Measurements from ENCODE around the gene THADA. TPM values are rescaled to one million over a fixed set of nuclear protein-coding genes. Genes with fewer than 3 reads are reported as not detected.

Gene THADA
- total RNA-seq, 1 donor from 2014 or later: 28.3 TPM

DNA sequence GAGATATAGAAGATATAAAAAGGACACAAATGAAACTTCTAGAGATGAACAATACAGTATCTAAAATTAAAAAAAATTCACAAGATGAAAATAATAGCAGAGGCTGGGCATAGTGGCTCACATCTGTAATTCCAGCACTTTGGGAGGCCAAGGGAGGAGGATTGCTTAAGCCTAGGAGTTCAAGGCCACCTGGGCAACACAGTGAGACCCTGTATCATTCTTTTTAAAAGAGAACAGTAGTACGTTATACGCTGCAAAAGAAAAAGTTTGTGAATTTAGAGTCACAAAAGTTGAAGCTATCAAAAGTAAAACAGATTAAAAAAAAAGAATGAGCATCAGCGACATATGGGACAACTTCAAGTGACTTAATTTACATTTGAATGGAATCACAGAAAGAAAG lies 287.9 kb downstream of the THADA start:
- no peaks in the 10 kb centered on the region for H3K27me3 Mint-ChIP-seq (ENCODE audit: unreplicated experiment)
- H3K4me3 Mint-ChIP-seq (ENCODE audit: unreplicated experiment): no peak overlapping the region
- TF ChIP-seq, protein P1, sequence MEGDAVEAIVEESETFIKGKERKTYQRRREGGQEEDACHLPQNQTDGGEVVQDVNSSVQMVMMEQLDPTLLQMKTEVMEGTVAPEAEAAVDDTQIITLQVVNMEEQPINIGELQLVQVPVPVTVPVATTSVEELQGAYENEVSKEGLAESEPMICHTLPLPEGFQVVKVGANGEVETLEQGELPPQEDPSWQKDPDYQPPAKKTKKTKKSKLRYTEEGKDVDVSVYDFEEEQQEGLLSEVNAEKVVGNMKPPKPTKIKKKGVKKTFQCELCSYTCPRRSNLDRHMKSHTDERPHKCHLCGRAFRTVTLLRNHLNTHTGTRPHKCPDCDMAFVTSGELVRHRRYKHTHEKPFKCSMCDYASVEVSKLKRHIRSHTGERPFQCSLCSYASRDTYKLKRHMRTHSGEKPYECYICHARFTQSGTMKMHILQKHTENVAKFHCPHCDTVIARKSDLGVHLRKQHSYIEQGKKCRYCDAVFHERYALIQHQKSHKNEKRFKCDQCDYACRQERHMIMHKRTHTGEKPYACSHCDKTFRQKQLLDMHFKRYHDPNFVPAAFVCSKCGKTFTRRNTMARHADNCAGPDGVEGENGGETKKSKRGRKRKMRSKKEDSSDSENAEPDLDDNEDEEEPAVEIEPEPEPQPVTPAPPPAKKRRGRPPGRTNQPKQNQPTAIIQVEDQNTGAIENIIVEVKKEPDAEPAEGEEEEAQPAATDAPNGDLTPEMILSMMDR (IDR thresholded peaks at IDR 0.05): no peak
- peaks cover 32% of the 10 kb centered on the region for H3K4me1 Mint-ChIP-seq (ENCODE audit: unreplicated experiment)
- H3K9me3 Mint-ChIP-seq (ENCODE audit: unreplicated experiment): no peaks in the 10 kb centered on the region
- H3K36me3 Mint-ChIP-seq (ENCODE audit: unreplicated experiment): peaks cover 4% of the 10 kb centered on the region
- no peak overlapping the region for H3K27ac Mint-ChIP-seq (ENCODE audit: unreplicated experiment)
- no peak for DNase-seq (ENCODE audit: extremely low spot score, unreplicated experiment)

DNA sequence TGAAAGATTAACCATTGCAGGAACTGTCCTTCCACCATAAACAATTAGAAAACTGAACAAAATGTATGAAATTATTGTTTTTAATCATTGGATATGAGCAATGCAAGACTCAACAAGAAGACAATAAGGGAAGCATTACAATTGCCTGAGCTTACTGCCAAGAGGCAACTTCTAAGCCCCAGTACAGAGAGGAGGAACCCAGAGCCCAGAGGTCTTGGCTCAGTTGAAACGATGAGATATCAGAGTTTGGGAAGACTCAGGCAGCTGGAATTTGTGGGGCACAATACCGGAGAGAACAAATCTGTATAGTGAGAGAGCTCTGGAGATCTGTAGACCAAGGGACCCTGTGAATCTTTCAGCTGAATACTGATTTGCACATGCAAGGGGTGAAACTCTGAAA lies 288.8 kb downstream of the THADA start:
- no peak overlapping the region for H3K27ac Mint-ChIP-seq (ENCODE audit: unreplicated experiment)
- TF ChIP-seq, protein P1 (IDR thresholded peaks at IDR 0.05): no peak
- no peak overlapping the region for H3K4me3 Mint-ChIP-seq (ENCODE audit: unreplicated experiment)
- DNase-seq (ENCODE audit: extremely low spot score, unreplicated experiment): no peak
- no peaks in the 10 kb centered on the region for H3K9me3 Mint-ChIP-seq (ENCODE audit: unreplicated experiment)
- peaks cover 28% of the 10 kb centered on the region for H3K4me1 Mint-ChIP-seq (ENCODE audit: unreplicated experiment)
- H3K27me3 Mint-ChIP-seq (ENCODE audit: unreplicated experiment): no peaks in the 10 kb centered on the region
- peaks cover 4% of the 10 kb centered on the region for H3K36me3 Mint-ChIP-seq (ENCODE audit: unreplicated experiment)

DNA sequence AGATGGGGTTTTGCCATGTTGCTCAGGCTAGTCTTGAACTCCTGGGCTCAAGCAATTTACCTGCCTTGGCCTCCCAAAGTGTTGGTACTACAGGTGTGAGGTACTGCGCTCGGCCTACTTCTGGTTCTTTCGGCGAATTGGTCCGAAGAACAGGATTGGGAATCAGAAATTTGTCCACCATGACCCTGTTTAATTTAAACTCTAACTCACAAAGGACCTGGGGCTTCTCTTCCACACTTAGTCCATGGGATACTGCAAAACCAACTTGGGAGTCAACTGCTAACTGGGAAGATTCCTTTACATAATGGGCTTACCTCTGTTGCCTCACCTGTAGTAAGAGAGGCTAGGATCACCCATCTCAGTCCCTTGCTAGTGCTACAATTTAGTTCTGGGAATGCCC lies 289.6 kb downstream of the THADA start:
- H3K36me3 Mint-ChIP-seq (ENCODE audit: unreplicated experiment): peaks cover 4% of the 10 kb centered on the region
- no peak for DNase-seq (ENCODE audit: extremely low spot score, unreplicated experiment)
- H3K4me1 Mint-ChIP-seq (ENCODE audit: unreplicated experiment): peaks cover 20% of the 10 kb centered on the region
- TF ChIP-seq, protein P1 (IDR thresholded peaks at IDR 0.05): no peak
- H3K9me3 Mint-ChIP-seq (ENCODE audit: unreplicated experiment): no peaks in the 10 kb centered on the region
- H3K27me3 Mint-ChIP-seq (ENCODE audit: unreplicated experiment): no peaks in the 10 kb centered on the region
- no peak overlapping the region for H3K27ac Mint-ChIP-seq (ENCODE audit: unreplicated experiment)
- no peak overlapping the region for H3K4me3 Mint-ChIP-seq (ENCODE audit: unreplicated experiment)

DNA sequence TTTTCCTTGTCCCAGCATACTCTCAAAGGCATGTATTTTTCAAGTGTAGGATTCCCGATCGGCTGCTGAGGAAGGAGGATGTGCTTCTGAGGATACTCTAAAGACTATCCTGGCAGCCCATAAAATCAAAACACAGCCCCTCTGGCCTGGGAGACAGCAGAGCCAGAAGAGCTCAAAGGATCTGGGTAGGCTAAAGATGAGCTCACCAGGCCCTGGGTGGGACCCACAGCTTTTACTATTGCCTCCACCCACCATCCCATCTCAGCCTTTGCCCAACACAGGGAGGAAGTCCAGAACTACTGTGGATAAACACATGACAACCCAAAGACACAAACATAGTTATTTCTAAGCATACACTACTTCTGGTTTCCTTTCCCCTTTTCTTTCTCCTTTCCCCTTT lies 290.3 kb downstream of the THADA start:
- Mint-ChIP-seq H3K9me3 (ENCODE audit: unreplicated experiment) (no peaks in the 10 kb centered on the region), H3K36me3 (ENCODE audit: unreplicated experiment) (peaks cover 4% of the 10 kb centered on the region), H3K27ac (ENCODE audit: unreplicated experiment) (no peak overlapping the region), H3K27me3 (ENCODE audit: unreplicated experiment) (no peaks in the 10 kb centered on the region), H3K4me1 (ENCODE audit: unreplicated experiment) (peaks cover 18% of the 10 kb centered on the region), H3K4me3 (ENCODE audit: unreplicated experiment) (no peak overlapping the region)
- DNase-seq (ENCODE audit: extremely low spot score, unreplicated experiment): no peak
- TF ChIP-seq, protein P1 (IDR thresholded peaks at IDR 0.05): no peak

DNA sequence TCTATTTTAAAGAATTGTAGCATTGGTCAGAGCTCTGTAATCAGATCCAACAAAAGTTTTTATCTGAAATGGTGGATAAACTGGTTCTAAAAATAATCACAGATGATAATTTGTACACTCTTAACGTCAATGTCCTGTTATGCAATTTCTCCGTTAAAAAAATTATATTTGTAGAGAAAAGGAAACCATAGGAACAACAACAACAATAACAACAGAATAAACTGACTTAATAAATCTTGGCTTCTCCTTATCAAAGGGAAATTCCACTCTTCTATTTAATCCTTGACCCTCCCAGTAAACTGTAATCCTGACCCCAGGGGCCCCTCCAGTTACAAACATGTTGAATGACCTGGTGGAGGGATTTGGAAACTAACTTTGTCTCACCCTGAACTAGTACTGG lies 290.8 kb downstream of the THADA start:
- H3K36me3 Mint-ChIP-seq (ENCODE audit: unreplicated experiment): peaks cover 4% of the 10 kb centered on the region
- TF ChIP-seq, protein P1 (IDR thresholded peaks at IDR 0.05): no peak
- no peak for DNase-seq (ENCODE audit: extremely low spot score, unreplicated experiment)
- peaks cover 18% of the 10 kb centered on the region for H3K4me1 Mint-ChIP-seq (ENCODE audit: unreplicated experiment)
- H3K27me3 Mint-ChIP-seq (ENCODE audit: unreplicated experiment): no peaks in the 10 kb centered on the region
- H3K4me3 Mint-ChIP-seq (ENCODE audit: unreplicated experiment): no peak overlapping the region
- H3K27ac Mint-ChIP-seq (ENCODE audit: unreplicated experiment): no peak overlapping the region
- no peaks in the 10 kb centered on the region for H3K9me3 Mint-ChIP-seq (ENCODE audit: unreplicated experiment)

All from osteocyte (in vitro differentiated cells).